ENCODE data around the gene MBNL2.

DNA sequence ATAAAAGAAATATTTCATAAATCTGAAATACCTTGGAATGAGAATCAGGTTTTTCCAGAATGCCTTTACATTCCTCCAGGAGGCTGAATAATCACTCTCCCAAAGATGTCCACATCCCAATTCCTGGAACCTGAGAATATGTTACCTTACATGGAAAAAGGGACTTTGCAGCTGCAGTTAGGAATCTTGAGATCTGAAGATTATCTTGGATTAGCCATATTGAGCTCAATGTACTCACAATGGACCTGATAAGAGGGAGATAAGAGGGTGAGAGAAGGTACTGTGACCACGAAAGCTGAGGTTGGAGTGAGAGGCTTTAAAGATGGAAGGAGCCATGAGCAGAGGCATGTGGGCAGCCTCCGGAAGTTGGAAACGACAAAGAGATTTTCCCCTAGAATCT lies 36.8 kb upstream of the MBNL2 start:
- TF ChIP-seq, protein P1, sequence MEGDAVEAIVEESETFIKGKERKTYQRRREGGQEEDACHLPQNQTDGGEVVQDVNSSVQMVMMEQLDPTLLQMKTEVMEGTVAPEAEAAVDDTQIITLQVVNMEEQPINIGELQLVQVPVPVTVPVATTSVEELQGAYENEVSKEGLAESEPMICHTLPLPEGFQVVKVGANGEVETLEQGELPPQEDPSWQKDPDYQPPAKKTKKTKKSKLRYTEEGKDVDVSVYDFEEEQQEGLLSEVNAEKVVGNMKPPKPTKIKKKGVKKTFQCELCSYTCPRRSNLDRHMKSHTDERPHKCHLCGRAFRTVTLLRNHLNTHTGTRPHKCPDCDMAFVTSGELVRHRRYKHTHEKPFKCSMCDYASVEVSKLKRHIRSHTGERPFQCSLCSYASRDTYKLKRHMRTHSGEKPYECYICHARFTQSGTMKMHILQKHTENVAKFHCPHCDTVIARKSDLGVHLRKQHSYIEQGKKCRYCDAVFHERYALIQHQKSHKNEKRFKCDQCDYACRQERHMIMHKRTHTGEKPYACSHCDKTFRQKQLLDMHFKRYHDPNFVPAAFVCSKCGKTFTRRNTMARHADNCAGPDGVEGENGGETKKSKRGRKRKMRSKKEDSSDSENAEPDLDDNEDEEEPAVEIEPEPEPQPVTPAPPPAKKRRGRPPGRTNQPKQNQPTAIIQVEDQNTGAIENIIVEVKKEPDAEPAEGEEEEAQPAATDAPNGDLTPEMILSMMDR (conservative IDR thresholded peaks at IDR 0.05; ENCODE audit: low read length): no peak
- no peak for TF ChIP-seq EZH2phosphoT487 (IDR thresholded peaks at IDR 0.05; ENCODE audit: borderline replicate concordance, low read depth, low read length)

Measured in OCI-LY7 (cell line).